ENCODE measurements around the gene VPS45.

GRCh38 chr1:150082494-150082893, 14.9 kb downstream of the VPS45 start:
- TF ChIP-seq ZNF239 (tag by site-specific recombination; IDR thresholded peaks at IDR 0.05) (no peak), CTCF (tag by site-specific recombination; IDR thresholded peaks at IDR 0.05) (no peak), ZFP41 (tag by site-specific recombination; IDR thresholded peaks at IDR 0.05; ENCODE audit: borderline replicate concordance) (no peak), REST (tag by site-specific recombination; IDR thresholded peaks at IDR 0.05) (no peak)
